Natural killer cell treated with Interleukin-12 subunit alpha and Interleukin-12 subunit beta and Interleukin-15 and Interleukin-18, amount 100 ng/mL, for 72 hours (primary cell): ENCODE data around the gene ATG101. TPM values are rescaled to one million over a fixed set of nuclear protein-coding genes. Genes with fewer than 3 reads are reported as not detected.

Experiments
- ATAC-seq, 2 donors: fragments of 150-1000 bp; cut with Tn5 transposase in 1 of 2; sonication (Bioruptor Pico), chemical (Tn5 transposase) in 1 of 2; 2 replicates each; pipeline ENCODE4 v1.10.0; 2021
- DNase-seq: peaks from one replicate; pipeline ENCODE4 v3.0.0; 2022; ENCODE audit warnings: low spot score
- H3K27ac Mint-ChIP-seq, 2 donors: 1 replicate in 1 of 2; 2 replicates in 1 of 2; pipeline ENCODE4 v1.8.0; 2022; ENCODE audit warnings: mixed read lengths in 2 of 2, mild to moderate bottlenecking in 1 of 2, moderate library complexity in 1 of 2
- H3K27me3 Mint-ChIP-seq, 2 donors: 1 replicate in 1 of 2; 2 replicates in 1 of 2; pipeline ENCODE4 v1.8.0; 2022; ENCODE audit warnings: mixed read lengths in 2 of 2
- H3K36me3 Mint-ChIP-seq: one replicate; pipeline ENCODE4 v1.8.0; 2022; ENCODE audit warnings: mixed read lengths
- H3K4me1 Mint-ChIP-seq, 2 donors: 1 replicate in 1 of 2; 2 replicates in 1 of 2; pipeline ENCODE4 v1.8.0; 2022; ENCODE audit warnings: low read depth in 2 of 2, mixed read lengths in 2 of 2, mild to moderate bottlenecking in 1 of 2
- H3K4me3 Mint-ChIP-seq: one replicate; pipeline ENCODE4 v1.8.0; 2022; ENCODE audit warnings: mixed read lengths
- H3K9me3 Mint-ChIP-seq: 2 replicates; pipeline ENCODE4 v1.8.0; 2022; ENCODE audit warnings: mixed read lengths
- total RNA-seq, 2 donors: library from RNA; stranded (reverse); gene quantifications; one replicate each; pipeline ENCODE4 v1.2.3, GENCODE V29; 2022

Gene ATG101
- total RNA-seq, 2 donors from 2014 or later, result 43.1 to 55.1 TPM

GRCh38 chr12:52033446-52034140 lies 36.2 kb upstream of the ATG101 start:
- DNase-seq (no peak), ATAC-seq (no peak)
- Mint-ChIP-seq H3K27me3 (peaks cover 0 to 3% of the 10 kb centered on the region in 2 donors), H3K4me1 (peaks cover 19 to 22% of the 10 kb centered on the region in 2 donors), H3K36me3 (no peaks in the 10 kb centered on the region), H3K9me3 (no peaks in the 10 kb centered on the region), H3K4me3 (peak overlapping the region; percentile 75), H3K27ac (peak overlapping the region; percentile 59 to 63)

GRCh38 chr12:52035190-52035589 lies 34.6 kb upstream of the ATG101 start:
- H3K27me3 Mint-ChIP-seq, result peaks cover 0 to 9% of the 10 kb centered on the region in 2 donors
- ATAC-seq (no peak), DNase-seq (no peak)
- peaks cover 22 to 26% of the 10 kb centered on the region in 2 donors for H3K4me1 Mint-ChIP-seq
- H3K4me3 Mint-ChIP-seq, result no peak overlapping the region
- peak overlapping the region in 1 of 2 donors; percentile 45 for H3K27ac Mint-ChIP-seq
- H3K36me3 Mint-ChIP-seq, result no peaks in the 10 kb centered on the region
- no peaks in the 10 kb centered on the region for H3K9me3 Mint-ChIP-seq

GRCh38 chr12:52035926-52036325 lies 33.9 kb upstream of the ATG101 start:
- Mint-ChIP-seq H3K4me3 (peak overlapping the region; percentile 52), H3K36me3 (no peaks in the 10 kb centered on the region), H3K9me3 (no peaks in the 10 kb centered on the region), H3K27me3 (peaks cover 0 to 9% of the 10 kb centered on the region in 2 donors), H3K27ac (peak overlapping the region in 1 of 2 donors; percentile 45), H3K4me1 (peaks cover 22 to 32% of the 10 kb centered on the region in 2 donors)
- ATAC-seq (no peak), DNase-seq (no peak)

- Mint-ChIP-seq H3K4me1 (peaks cover 23 to 35% of the 10 kb centered on the region in 2 donors), H3K36me3 (no peaks in the 10 kb centered on the region), H3K4me3 (peak overlapping the region; percentile 52), H3K27ac (peak overlapping the region in 1 of 2 donors; percentile 45), H3K27me3 (peaks cover 0 to 9% of the 10 kb centered on the region in 2 donors), H3K9me3 (no peaks in the 10 kb centered on the region)
- ATAC-seq (peak; percentile 72 to 74), DNase-seq (peak; percentile 84)
Measured at GRCh38 chr12:52036587-52037171, 33.1 kb upstream of the ATG101 start.

- ATAC-seq (no peak), DNase-seq (no peak)
- Mint-ChIP-seq H3K9me3 (no peaks in the 10 kb centered on the region), H3K36me3 (no peaks in the 10 kb centered on the region), H3K27ac (no peak overlapping the region), H3K4me1 (peaks cover 27 to 41% of the 10 kb centered on the region in 2 donors), H3K4me3 (no peak overlapping the region), H3K27me3 (peaks cover 0 to 9% of the 10 kb centered on the region in 2 donors)
Measured at GRCh38 chr12:52037248-52037861, 32.4 kb upstream of the ATG101 start.

- Mint-ChIP-seq H3K9me3 (no peaks in the 10 kb centered on the region), H3K27me3 (peaks cover 0 to 9% of the 10 kb centered on the region in 2 donors), H3K27ac (peak overlapping the region in 1 of 2 donors; percentile 27), H3K36me3 (no peaks in the 10 kb centered on the region), H3K4me3 (peak overlapping the region; percentile 75), H3K4me1 (peaks cover 20 to 38% of the 10 kb centered on the region in 2 donors)
- ATAC-seq (no peak), DNase-seq (no peak)
Measured at GRCh38 chr12:52038447-52038846, 31.3 kb upstream of the ATG101 start.

- H3K36me3 Mint-ChIP-seq, result no peaks in the 10 kb centered on the region
- peaks cover 13 to 41% of the 10 kb centered on the region in 2 donors for H3K4me1 Mint-ChIP-seq
- no peaks in the 10 kb centered on the region for H3K9me3 Mint-ChIP-seq
- H3K27me3 Mint-ChIP-seq, result peaks cover 0 to 9% of the 10 kb centered on the region in 2 donors
- DNase-seq (no peak), ATAC-seq (no peak)
- no peak overlapping the region for H3K4me3 Mint-ChIP-seq
- H3K27ac Mint-ChIP-seq, result peak overlapping the region in 1 of 2 donors; percentile 59
Measured at GRCh38 chr12:52041035-52041434, 28.7 kb upstream of the ATG101 start.

GRCh38 chr12:52041695-52042123 lies 28.1 kb upstream of the ATG101 start:
- Mint-ChIP-seq H3K27ac (peak overlapping the region; percentile 8 to 84), H3K4me3 (peak overlapping the region; percentile 13), H3K9me3 (no peaks in the 10 kb centered on the region), H3K4me1 (peaks cover 13 to 42% of the 10 kb centered on the region in 2 donors), H3K27me3 (peaks cover 0 to 9% of the 10 kb centered on the region in 2 donors), H3K36me3 (no peaks in the 10 kb centered on the region)
- ATAC-seq (peak; percentile 20 to 39), DNase-seq (no peak)

- no peak for ATAC-seq
- DNase-seq, result no peak
- Mint-ChIP-seq H3K9me3 (no peaks in the 10 kb centered on the region), H3K27ac (peak overlapping the region in 1 of 2 donors; percentile 84), H3K36me3 (no peaks in the 10 kb centered on the region), H3K27me3 (peaks cover 0 to 9% of the 10 kb centered on the region in 2 donors), H3K4me3 (no peak overlapping the region), H3K4me1 (peaks cover 13 to 45% of the 10 kb centered on the region in 2 donors)
Measured at GRCh38 chr12:52042706-52043385, 26.9 kb upstream of the ATG101 start.

GRCh38 chr12:52043386-52044212 lies 26.2 kb upstream of the ATG101 start:
- no peak for ATAC-seq
- peaks cover 0 to 6% of the 10 kb centered on the region in 2 donors for H3K27me3 Mint-ChIP-seq
- DNase-seq, result no peak
- no peak overlapping the region for H3K4me3 Mint-ChIP-seq
- no peaks in the 10 kb centered on the region for H3K9me3 Mint-ChIP-seq
- peaks cover 8 to 42% of the 10 kb centered on the region in 2 donors for H3K4me1 Mint-ChIP-seq
- no peaks in the 10 kb centered on the region for H3K36me3 Mint-ChIP-seq
- H3K27ac Mint-ChIP-seq, result no peak overlapping the region

GRCh38 chr12:52044292-52044983 lies 25.3 kb upstream of the ATG101 start:
- Mint-ChIP-seq H3K9me3 (no peaks in the 10 kb centered on the region), H3K4me1 (peaks cover 14 to 46% of the 10 kb centered on the region in 2 donors), H3K36me3 (no peaks in the 10 kb centered on the region), H3K27me3 (peaks cover 6 to 10% of the 10 kb centered on the region in 2 donors), H3K27ac (peak overlapping the region in 1 of 2 donors; percentile 24), H3K4me3 (no peak overlapping the region)
- DNase-seq, result no peak
- no peak for ATAC-seq

- peak; percentile 78 for DNase-seq
- Mint-ChIP-seq H3K36me3 (no peaks in the 10 kb centered on the region), H3K4me1 (peaks cover 24 to 45% of the 10 kb centered on the region in 2 donors), H3K9me3 (no peaks in the 10 kb centered on the region), H3K27ac (peak overlapping the region in 1 of 2 donors; percentile 88), H3K4me3 (peak overlapping the region; percentile 10), H3K27me3 (peaks cover 6 to 10% of the 10 kb centered on the region in 2 donors)
- ATAC-seq, result peak; percentile 53 to 83
Measured at GRCh38 chr12:52045794-52046199, 24.0 kb upstream of the ATG101 start.
